ENCODE data around the gene TPI1.
"Not testable (repeated sequence)": the region's sequence is repeated elsewhere in the genome, so short reads cannot be mapped to it uniquely, and the experiment has no call there.

The TPI1 gene

DNA sequence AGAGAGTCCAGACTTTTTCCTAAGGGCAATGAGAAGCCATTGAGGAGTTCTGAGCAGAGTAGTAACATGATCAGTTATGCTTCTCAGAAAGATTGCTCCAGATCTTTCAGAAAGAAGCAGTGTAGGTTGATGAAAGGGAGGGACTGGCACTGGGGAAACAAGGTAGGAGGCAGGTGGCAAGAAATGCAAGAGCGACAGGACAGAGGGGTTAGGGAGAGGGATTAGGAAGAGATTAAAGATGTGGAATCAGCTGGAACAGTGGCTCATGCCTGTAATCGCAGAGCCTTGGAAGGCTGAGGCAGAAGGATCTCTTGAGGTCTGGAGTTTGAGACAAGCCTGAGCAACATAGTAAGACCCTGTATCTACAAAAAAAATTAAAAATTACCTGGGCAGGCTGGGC, 19.7 kb upstream of the TPI1 start:
- DNase-seq (ENCODE audit: low spot score): peak; percentile 51

DNA sequence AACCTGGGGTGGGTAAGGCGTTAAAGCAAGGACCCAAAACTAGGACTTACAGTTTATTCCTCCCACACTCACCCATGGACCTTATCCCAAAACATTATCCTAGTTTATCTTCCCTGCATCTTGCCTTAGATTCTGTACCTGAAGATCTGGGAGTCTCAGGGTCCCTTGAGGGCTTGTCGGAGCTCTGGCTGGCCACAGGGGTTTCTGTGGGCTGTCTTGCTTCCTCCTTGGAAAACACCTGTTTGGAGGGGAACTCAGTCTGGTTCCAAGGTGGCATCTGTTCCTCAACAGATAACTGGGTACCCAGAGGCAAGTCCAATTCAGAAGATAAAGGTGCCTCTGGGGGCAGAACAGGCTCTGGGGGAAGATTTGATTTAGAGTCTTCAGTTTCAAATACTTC, 17.9 kb upstream of the TPI1 start:
- no peak for DNase-seq (ENCODE audit: low spot score)

DNA sequence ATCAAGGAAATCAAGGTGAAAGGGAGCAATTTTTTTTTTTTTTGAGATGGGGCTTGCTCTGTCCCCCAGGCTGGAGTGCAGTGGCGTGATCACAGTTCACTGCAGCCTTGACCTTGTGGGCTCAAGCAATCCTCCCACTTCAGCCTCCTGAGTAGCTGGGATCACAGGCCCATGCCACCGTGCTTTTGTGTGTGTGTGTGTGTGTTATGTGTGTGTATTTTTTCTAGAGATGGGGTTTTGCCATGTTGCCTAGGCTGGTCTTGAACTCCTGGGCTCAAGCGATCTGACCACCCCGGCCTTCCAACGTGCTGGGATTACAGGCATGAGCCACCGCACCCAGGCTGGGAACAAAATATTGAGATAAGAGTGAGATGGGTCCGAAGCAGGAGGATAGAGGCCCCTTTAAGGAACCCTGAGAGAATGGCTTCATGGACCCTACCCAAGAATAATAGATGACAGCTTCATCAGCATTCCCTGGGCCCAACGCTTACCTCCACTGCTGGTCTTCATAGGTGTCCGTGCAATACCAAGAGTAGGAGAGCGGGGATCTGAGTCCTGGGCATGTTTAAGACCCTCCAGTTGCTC, 17.3 kb upstream of the TPI1 start:
- no peak for DNase-seq (ENCODE audit: low spot score)

DNA sequence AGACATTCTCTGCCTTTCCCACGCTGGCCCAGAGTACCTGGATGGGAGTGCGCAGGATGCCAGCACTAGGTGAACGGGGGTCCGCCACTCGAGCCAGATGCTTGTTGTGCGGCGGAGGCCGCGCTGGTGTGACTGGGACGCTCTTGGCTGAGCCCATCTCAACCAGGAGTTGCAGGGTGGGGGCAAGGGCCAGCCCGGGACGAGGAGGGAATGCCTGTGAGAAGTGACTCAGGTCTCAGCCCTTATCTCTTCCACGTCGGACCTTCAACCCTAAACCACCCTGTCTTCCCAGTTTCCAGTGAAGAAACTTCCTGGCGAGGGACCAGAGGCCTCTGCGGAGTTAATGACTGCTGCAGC, 16.6 kb upstream of the TPI1 start:
- no peak for DNase-seq (ENCODE audit: low spot score)

DNA sequence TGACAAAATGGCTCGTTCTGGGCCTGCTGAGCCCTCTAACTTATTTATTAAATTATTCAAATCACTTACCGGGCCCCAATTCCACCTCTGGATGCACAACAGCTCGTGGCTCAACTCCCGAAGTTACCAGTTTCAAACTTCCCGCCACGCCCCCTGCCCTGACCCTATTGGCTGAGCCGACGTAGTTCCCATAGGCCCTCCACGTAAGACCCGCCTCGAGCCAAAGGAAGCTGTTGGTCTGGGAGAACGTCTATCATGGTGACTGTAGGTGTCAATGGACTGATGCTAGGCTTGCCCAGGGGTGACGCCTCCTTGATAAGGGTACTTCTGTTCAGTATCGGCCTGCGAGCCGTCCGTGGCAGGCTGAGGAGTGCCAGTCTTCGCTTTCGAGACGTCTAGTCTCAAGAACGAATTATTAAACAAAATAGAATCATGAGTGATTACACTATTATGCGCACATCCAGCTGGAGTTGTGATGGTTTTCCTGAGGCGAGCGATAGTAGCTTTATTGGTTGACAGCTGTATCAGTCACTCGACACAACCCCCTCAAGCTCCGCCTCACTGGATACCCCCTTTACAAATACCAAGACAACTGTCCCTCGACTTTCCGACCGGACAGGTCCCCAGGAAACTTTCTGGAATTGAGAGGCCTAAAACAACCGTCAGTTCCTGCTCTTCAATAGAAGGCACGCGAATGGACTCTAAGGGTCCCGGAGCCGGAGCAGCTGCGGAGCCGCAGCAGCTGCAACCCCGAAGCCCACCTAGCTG, 16.0 kb upstream of the TPI1 start, which contains the start of gene CDCA3:
Gene CDCA3, minus strand, starts transcription at position 134 of the 768 bp plus-strand sequence. CDS start 334 bp downstream, outside the sequence.
- peak; percentile 92 for DNase-seq (ENCODE audit: low spot score)

DNA sequence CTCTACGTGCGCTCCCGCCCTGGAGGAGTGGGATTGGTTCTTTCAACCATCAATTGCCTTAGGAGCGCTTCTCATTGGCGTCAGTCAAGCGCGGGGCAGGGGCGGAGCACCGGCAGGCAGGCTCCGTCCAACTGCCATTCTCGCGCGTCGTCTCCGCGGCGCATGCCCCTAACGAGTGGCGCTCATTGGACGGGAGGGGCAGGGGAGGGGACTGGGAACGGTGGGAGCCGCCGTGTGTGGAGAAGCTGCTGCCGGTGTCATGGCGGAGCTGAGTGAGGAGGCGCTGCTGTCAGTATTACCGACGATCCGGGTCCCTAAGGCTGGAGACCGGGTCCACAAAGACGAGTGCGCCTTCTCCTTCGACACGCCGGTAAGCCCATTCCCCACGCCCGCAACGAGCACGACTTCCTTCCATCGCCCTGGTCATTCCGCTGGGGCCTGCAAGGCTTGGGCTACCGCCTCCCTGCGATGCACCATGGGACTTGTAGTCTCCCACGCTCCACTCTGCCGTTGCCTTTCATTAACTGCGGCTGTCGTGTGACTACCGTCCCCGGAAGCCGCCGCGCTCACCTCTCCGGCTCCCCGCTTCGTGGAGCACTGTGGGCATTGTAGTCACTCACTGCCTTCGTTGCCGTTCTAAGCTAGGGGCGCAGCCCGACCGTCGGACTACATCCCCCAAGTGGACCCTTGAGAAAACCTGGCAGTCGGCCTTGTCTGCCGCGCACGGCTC, 15.2 kb upstream of the TPI1 start, which contains the start of gene USP5:
Gene USP5, plus strand, starts transcription at position 230 of the 730 bp plus-strand sequence. Its CDS starts 30 bp downstream, at position 260.
- peak; percentile 93 for DNase-seq (ENCODE audit: low spot score)

DNA sequence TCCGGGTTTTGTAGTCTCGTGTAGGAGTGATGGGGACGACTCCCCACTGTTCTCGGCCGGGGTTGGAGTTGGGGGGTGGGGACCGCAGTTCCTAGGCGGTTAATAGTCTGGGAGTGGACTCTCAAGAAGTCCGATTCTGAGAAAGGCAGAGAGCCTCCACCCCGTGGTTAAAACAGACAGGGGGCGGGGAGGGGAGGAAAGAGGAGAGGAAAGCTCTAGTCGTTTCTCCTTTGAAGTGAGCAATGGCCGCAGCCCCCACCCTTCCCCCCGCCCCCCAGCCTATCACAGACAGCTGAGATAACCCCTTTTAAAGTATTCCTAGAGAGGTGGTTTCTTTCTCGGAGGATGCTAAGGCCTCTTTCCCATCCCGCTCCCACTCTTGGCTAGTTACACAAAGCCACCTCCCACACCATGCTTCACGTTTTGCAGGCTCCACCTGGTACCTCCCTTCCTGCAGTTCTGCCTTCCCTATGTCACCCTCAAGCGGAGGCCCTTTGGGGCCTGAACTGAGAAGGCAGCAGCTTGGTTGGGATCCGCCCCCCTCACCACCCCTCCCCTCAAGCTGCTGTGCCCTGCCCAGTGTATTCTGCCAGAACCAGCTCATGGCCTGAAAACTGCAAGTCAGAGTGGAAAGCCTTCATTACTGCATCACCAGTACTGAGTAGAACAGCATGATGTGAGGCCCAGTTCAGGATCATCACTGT, 14.5 kb upstream of the TPI1 start:
- peak; percentile 79 for DNase-seq (ENCODE audit: low spot score)

DNA sequence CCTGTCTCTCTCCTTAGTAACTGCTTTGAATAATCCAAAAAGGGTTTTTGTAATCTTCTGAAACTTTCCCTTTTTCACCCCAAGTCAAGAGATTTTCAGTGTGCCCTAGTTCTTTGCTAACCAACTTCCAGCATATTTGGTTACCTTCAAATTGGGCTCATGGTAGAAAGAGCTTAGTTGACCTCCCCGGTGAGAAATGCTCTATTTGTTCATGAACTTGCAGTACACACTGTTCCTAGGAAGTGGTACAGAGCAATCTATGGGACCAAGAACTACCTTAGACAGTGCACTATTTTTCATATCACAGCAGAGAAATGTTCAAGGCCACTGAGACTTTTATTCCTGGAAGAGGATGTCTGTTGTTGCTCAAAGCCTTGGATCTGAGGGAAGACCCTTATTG, 13.7 kb upstream of the TPI1 start:
- DNase-seq (ENCODE audit: low spot score): no peak

DNA sequence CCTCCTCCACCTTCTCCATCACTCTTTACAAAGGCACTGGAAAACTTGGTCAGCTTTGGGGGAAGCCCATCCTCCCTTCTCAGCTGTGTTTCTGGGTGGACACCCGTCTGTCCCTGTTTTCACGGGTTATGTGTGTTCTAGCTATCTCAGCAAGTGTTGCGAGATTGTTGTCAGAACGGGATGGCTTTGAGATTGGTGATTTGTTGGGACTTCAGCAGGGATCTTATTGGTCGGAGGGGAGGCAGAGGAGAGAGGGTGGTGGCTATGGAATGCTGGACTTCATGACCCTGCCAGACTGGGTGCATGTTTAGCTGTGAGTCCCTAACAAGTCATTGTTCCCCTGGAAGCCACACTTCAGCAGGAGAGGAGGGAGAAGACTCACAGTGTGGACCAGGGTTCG, 13.3 kb upstream of the TPI1 start:
- DNase-seq (ENCODE audit: low spot score): no peak

DNA sequence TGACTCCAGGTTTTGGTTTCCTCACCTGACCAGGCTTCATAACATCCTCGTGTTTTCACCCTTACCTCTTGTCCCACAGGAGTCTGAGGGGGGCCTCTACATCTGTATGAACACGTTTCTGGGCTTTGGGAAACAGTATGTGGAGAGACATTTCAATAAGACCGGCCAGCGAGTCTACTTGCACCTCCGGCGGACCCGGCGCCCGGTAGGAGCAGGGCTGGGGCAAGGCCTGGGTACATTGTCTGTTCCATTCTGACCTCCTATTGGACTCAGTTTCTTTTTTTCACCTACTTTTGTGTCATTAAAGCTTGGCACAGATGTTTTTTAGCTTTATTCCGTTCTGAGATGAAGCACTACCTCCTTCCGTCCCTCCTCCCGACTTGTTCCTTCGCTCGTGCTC, 12.0 kb upstream of the TPI1 start:
- DNase-seq (ENCODE audit: low spot score): no peak

DNA sequence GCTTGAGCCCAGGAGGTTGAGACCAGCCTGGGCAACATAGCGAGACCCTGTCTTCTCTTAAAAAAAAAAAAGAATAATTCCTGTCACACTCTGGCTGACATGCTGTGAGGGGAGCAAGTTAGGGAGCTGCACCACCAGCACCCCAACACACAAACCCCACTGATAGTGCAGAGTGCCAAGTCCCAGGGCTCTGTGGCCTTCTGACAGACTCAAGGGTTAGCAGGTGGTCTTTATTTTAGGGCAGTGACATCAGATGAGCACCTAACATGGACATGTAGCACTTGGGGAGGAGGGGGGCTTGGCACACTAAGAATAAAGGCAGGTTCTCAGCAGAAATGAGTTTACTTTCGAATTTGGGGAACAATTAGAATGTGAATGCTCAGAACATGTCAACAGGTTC, 8.5 kb upstream of the TPI1 start:
- DNase-seq (ENCODE audit: low spot score): no peak

DNA sequence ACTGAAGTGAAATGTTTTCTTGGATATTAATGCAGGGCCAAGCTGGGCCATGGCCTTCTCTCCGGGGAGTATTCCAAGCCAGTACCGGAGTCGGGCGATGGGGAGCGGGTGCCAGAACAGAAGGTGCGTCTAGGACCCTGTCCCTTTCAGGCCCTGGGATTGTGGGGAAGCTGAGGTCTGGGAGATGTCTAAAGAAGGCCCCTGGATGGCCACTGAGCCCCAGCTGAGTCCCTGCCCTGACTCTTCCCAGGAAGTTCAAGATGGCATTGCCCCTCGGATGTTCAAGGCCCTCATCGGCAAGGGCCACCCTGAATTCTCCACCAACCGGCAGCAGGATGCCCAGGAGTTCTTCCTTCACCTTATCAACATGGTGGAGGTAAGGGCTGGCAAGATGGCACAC, 7.2 kb upstream of the TPI1 start:
- DNase-seq (ENCODE audit: low spot score): no peak

DNA sequence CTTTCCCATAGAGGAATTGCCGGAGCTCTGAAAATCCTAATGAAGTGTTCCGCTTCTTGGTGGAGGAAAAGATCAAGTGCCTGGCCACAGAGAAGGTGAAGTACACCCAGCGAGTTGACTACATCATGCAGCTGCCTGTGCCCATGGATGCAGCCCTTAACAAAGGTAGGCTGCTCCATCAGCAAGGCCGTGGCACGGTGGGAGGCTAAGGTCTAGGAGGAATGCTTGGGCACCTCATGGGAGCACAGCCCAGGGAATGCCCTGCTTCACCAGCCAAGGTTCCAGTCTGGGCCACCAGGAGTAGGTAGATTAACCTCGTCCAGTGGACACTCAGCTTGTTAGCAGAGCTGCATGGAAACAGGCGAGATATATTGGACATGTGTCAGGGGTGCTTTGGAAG, 6.4 kb upstream of the TPI1 start:
- no peak for DNase-seq (ENCODE audit: low spot score)

DNA sequence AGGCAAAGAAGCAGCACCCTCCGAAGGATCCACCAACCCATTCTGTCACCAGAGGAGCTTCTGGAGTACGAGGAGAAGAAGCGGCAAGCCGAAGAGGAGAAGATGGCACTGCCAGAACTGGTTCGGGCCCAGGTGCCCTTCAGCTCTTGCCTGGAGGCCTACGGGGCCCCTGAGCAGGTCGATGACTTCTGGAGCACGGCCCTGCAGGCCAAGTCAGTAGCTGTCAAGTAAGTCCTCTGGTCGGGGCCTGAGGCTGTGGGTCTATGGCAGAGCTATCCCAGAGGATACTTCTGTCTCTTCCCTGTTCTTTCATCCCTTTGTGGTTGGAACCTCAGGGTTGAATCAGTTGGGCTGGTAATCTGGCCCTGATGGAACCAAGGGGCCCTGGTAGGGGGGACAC, 5.9 kb upstream of the TPI1 start:
- DNase-seq (ENCODE audit: low spot score): no peak

DNA sequence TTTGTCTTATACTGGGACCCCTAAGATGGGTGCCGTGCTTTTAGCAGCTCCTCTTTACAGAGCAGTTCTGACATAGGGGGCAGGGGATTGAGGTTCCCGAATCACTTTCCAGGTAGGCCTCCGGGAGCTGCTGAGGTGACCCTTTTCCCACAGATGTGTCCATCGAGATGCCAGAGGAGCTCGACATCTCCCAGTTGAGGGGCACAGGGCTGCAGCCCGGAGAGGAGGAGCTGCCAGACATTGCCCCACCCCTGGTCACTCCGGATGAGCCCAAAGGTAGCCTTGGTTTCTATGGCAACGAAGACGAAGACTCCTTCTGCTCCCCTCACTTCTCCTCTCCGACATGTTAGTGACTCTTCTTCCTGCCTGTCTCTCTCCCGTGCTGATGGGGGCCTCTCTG, 4.3 kb upstream of the TPI1 start:
- DNase-seq (ENCODE audit: low spot score): no peak

DNA sequence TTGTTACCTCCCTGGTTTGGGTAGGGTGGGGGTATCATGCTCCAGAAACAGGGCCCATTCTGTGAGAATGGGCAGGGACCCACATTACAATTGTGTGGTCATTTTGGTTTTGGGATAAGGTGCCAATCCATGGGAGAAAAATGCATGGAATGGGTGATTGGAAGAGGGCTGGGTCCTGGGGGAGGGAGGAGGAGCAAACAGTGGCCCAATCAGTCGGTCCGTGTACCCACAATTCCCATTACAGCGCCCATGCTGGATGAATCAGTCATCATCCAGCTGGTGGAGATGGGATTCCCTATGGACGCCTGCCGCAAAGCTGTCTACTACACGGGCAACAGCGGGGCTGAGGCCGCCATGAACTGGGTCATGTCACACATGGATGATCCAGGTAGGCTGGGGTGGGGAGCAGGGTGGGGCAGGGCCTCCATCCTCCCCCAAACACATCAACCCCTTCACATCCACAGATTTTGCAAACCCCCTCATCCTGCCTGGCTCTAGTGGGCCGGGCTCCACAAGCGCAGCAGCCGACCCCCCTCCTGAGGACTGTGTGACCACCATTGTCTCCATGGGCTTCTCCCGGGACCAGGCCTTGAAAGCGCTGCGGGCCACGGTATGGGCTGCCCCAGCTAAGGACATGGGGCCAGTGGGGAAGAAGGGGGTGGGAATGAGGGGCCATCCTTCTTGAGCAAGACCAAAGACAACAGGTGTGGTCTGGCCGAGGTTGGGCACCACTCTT, 3.6 kb upstream of the TPI1 start:
- peak; percentile 10 for DNase-seq (ENCODE audit: low spot score)

DNA sequence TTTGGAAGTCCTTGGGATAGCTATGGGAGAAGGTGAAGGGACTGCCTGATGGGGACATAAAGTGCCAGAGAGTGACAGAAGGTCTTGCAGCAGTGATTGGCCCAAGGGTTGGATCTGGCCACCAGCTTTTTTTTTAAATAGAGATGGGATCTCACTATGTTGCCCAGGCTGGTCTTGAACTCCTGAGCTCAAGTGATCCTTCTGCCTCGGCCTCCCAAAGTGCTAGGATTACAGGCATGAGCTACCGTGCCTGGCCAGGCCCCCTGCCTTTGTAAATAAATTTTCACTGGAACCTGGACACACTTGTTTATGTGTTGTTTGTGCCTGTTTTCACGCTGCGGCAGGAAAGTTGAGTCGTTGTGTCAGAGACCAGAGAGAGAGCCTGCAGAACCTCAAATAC, 2.0 kb upstream of the TPI1 start:
- DNase-seq (ENCODE audit: low spot score): not testable (repeated sequence)

DNA sequence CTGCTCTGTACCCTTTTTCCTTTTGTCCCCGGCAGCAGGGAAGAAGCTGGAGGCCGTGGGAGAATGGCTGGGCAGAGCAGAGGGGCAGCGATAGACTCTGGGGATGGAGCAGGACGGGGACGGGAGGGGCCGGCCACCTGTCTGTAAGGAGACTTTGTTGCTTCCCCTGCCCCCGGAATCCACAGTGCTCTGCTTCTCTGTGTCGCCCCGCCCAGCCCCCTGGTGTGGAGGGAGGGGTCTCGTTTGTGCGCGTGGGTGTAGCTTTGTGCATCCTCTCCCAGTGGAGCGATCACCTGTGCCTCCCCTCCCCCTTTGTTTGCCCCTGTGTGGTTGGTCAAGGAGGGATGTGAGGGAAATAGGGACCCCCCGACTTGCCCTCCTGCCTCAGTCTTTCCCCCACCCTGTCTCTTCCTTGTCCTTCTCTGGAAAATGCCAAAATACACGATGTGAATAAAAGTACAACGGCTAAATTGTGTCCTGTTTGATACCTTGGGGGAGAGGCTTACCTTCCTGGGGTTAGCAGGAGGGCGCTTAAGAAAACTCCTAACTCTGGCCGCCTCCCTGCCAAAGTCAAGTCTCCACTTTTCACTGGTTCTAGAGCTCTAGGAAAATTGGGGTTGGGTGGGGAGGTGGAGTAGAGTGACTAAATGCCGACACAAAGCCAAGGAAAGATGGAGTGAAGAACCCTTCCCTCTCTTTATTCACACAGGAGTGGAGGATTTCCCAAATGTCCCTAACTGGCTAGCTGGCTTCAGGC, 990 bp upstream of the TPI1 start:
- DNase-seq (ENCODE audit: low spot score): no peak

DNA sequence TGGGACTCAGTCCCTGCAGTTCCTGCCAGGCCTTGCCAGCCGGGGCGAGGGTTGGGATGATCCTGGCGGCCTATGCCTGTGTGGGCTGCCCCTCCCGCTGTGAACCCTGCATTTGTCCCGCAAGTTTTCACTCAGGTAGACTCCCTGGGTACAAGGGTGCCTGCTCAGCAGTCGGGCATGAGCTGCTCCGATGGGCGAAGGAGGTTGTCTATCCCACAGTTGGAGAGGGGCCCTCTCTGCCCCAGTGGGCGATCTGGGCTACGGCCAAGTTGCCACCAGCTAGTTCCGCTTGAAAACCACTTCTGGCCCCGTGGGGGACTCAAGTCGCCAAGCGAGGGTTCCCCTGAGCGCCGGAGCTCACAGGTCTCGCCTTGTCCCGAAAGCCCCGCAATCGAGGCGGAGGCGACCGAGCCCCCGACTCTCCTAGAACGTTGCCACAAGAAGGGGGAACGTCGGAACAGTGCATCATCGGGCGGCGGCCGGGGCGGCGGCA, 365 bp upstream of the TPI1 start:
- no peak for DNase-seq (ENCODE audit: low spot score)

DNA sequence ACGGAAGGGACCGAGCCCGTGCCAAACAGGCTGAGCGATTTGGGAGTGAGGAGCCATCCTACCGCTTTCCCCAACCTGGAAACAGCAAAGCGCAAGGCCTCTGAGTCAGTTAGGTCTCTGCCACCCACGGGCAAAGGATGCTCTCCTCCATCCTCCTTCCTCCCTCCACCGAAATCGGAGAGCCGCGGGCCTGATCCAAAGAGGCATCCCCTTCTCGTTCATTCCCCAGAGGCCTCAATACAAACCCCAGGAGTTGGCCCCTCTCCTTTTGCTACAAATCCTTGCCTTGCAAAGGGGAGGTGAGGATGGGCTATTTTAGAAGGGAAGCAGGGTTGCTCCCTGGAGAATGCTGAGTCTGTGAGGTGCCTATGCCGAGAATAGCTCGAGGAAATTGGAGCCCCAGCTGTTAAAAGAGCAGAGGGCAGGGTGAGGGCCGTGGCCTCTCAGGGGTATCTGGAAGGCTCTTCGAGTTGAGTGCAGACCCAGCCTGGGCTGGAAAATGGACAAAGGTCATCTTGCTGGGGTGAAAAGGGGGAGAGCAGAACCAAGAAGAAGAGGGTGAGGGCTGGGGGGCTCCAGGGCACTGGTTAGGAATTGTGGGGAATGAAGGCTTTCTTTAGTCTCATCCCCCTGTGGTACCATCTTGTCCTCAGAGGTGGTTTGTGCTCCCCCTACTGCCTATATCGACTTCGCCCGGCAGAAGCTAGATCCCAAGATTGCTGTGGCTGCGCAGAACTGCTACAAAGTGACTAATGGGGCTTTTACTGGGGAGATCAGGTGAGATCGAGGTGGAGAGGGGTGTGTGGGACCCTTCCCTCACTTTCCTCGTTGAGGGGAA, 1.1 kb downstream of the TPI1 start:
- DNase-seq (ENCODE audit: low spot score): no peak

Measured in D341Med (cell line).